K562 (cell line): ENCODE data around the gene TGFB1I1.

Source experiments
- BRCA1 ChIP-seq, 2 experiments: fragments of 450-650 bp in 1 of 2; sonication (generic) in 1 of 2; formaldehyde crosslinking in 1 of 2; IDR thresholded peaks; 2 replicates each; pipeline versions ENCODE4 v1.5.0 to v1.6.1; 2017 to 2020; ENCODE audit warnings: mild to moderate bottlenecking in 1 of 2, missing genetic modification reagents in 1 of 2
- CEBPB ChIP-seq: fragments of 450-650 bp; IDR thresholded peaks from 2 replicates; pipeline ENCODE4 v1.6.1; 2016; ENCODE audit warnings: missing genetic modification characterization, missing compliant biosample characterization
- KAT8 ChIP-seq: fragments of 450-650 bp; IDR thresholded peaks from 2 replicates; pipeline ENCODE4 v1.6.1; 2016; ENCODE audit warnings: low read depth, mild to moderate bottlenecking
- MTA1 ChIP-seq: fragments of 450-650 bp; IDR thresholded peaks from 2 replicates; pipeline ENCODE4 v1.6.1; 2017; ENCODE audit warnings: borderline replicate concordance
- NR2C2 ChIP-seq, 2 experiments: fragments of 200-800 bp in 1 of 2; sonication (Bioruptor generic) in 1 of 2; sonication (generic) in 1 of 2; formaldehyde crosslinking in 1 of 2; IDR thresholded peaks; 2 replicates each; pipeline versions ENCODE4 v1.6.1 to v1.8.0; 2016 to 2022; ENCODE audit warnings: mild to moderate bottlenecking in 1 of 2, missing compliant biosample characterization in 1 of 2, missing genetic modification characterization in 1 of 2, missing genetic modification reagents in 1 of 2
- ZNF609 ChIP-seq: sonication (generic); formaldehyde crosslinking; IDR thresholded peaks from 2 replicates; pipeline ENCODE4 v1.8.1; 2023; ENCODE audit warnings: missing genetic modification reagents, mild to moderate bottlenecking, borderline replicate concordance
- TF ChIP-seq, protein P1 (sequence below): IDR thresholded peaks from 2 replicates; pipeline ENCODE4 v1.6.1; 2016; ENCODE audit warnings: missing genetic modification characterization, missing compliant biosample characterization
- TF ChIP-seq, protein P2 (sequence below): sonication (generic); formaldehyde crosslinking; IDR thresholded peaks from 2 replicates; pipeline ENCODE4 v1.9.0; 2022; ENCODE audit warnings: mild to moderate bottlenecking, missing genetic modification reagents
- TF ChIP-seq, protein P3 (sequence below), 3 experiments: IDR thresholded peaks in 2 of 3; conservative IDR thresholded peaks in 1 of 3; 2 replicates each; pipeline ENCODE4 v1.5.1; 2011 to 2012; ENCODE audit warnings: low read length in 3 of 3, mild to moderate bottlenecking in 3 of 3, control low read depth in 2 of 3, improper control_type of control experiment in 1 of 3, inconsistent platforms in 1 of 3, low read depth in 1 of 3, mixed read lengths in 1 of 3, moderate library complexity in 1 of 3; ENCODE audit not compliant: insufficient read depth in 2 of 3

DNA sequence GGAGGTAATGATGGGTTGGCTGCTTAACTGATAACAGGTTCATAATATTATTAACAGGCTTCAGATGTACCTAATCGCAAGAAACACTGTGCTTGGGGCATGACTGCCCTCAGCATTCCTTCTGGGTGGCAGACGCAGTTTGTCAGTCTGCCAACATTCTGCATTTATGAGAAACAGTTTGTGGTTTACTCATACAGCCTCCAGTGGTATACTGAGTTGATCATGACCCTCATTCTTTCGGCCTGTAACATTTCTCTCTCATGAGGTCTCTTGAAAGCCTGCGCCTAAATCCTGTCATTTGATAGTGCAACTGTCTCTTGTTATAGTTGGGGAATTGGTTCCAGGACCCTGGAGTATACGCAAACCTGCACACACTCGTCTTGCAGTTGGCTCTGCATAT, 41.2 kb downstream of the TGFB1I1 start:
- TF ChIP-seq NR2C2 (CRISPR knock-in tag; IDR thresholded peaks at IDR 0.05) (no peak), NR2C2 (tag; IDR thresholded peaks at IDR 0.05) (no peak), MTA1 (no peak), ZNF609 (CRISPR knock-in tag) (no peak), CEBPB (no peak), KAT8 (no peak), BRCA1 (IDR thresholded peaks at IDR 0.05) (no peak), BRCA1 (CRISPR knock-in tag; IDR thresholded peaks at IDR 0.05) (no peak)
- TF ChIP-seq, protein P1, sequence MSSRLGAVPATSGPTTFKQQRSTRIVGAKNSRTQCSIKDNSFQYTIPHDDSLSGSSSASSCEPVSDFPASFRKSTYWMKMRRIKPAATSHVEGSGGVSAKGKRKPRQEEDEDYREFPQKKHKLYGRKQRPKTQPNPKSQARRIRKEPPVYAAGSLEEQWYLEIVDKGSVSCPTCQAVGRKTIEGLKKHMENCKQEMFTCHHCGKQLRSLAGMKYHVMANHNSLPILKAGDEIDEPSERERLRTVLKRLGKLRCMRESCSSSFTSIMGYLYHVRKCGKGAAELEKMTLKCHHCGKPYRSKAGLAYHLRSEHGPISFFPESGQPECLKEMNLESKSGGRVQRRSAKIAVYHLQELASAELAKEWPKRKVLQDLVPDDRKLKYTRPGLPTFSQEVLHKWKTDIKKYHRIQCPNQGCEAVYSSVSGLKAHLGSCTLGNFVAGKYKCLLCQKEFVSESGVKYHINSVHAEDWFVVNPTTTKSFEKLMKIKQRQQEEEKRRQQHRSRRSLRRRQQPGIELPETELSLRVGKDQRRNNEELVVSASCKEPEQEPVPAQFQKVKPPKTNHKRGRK (tag) = no peak
- TF ChIP-seq, protein P2, sequence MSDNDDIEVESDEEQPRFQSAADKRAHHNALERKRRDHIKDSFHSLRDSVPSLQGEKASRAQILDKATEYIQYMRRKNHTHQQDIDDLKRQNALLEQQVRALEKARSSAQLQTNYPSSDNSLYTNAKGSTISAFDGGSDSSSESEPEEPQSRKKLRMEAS = no peak
- TF ChIP-seq, protein P3, sequence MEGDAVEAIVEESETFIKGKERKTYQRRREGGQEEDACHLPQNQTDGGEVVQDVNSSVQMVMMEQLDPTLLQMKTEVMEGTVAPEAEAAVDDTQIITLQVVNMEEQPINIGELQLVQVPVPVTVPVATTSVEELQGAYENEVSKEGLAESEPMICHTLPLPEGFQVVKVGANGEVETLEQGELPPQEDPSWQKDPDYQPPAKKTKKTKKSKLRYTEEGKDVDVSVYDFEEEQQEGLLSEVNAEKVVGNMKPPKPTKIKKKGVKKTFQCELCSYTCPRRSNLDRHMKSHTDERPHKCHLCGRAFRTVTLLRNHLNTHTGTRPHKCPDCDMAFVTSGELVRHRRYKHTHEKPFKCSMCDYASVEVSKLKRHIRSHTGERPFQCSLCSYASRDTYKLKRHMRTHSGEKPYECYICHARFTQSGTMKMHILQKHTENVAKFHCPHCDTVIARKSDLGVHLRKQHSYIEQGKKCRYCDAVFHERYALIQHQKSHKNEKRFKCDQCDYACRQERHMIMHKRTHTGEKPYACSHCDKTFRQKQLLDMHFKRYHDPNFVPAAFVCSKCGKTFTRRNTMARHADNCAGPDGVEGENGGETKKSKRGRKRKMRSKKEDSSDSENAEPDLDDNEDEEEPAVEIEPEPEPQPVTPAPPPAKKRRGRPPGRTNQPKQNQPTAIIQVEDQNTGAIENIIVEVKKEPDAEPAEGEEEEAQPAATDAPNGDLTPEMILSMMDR (IDR thresholded peaks at IDR 0.05 in 2 of 3, conservative IDR thresholded peaks at IDR 0.05 in 1 of 3; ENCODE audit: insufficient read depth in 2 of 3, low read depth in 1 of 3, low read length in 3 of 3) = no peak
